Measurements from ENCODE around the gene ZNF862.

The ZNF862 gene

GRCh38 chr7:149868623-149869290 is 30.6 kb downstream of the ZNF862 start:
- DNase-seq: no peak

DNA sequence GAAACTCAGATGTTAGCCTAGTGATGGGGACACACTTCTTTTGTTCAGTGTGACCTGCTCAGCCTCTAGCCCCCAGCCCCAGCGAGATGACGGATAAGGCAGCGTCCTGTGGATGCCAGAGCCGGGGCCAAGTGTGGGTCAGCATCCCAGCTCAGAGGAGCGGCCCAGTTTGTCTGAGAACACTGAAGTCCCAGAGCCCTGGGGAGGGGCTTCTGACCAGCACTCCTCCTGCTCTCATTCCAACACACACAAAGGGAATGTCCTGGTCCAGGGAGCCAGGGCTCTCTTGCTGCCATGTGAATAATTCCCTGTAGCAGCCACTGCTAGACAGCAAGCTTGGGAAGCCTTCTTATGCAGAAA is 31.1 kb downstream of the ZNF862 start:
- DNase-seq: no peak

GRCh38 chr7:149869867-149870266 is 31.7 kb downstream of the ZNF862 start:
- no peak for DNase-seq

DNA sequence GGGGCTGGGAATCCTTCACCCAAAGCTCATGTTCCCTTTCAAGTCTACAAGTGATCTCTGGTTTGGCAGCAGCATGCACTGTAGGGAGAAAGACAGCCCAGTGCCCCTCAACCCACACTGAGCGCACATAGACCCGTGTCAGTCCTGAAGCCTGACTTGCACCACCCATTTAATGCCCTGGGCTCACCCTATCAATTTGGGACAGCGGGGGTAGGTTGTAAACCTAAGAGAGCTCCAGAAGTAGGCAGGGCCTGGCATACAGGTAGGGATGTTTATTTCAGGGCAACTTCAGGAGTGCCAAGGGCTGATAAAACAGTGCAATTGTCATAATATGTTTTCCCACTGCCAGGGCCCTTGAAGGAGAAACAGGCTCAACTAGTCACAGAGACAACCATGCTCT is 32.1 kb downstream of the ZNF862 start:
- DNase-seq: no peak

GRCh38 chr7:149870701-149871483 is 32.7 kb downstream of the ZNF862 start:
- DNase-seq: no peak

DNA sequence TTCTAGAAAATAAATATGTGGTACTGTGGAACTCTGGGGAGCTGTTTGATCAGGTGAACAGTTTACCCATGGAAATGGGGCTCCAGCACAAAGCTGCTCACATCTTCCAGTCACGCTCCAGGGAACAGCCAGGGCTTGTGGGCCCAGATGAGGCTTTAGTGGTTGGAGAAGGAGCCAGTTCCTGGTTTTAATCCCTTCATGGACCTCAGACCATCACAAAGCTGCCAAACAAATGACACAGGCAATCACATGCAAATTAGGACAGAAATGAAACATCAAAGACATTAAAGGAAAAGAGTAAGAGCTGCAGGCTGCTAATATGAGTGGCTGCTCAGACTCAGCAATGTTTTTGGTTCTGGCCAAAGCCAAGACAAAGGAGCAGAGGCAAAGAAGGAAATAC is 33.4 kb downstream of the ZNF862 start:
- DNase-seq: no peak

- no peak for DNase-seq
Observed at GRCh38 chr7:149872419-149873073, 34.4 kb downstream of the ZNF862 start.

- peak; percentile 87 for DNase-seq
Observed at GRCh38 chr7:149873074-149873969, 35.1 kb downstream of the ZNF862 start, which contains the start of gene ATP6V0E2. ATP6V0E2 (plus strand) TSS chr7:149873969; CDS start chr7:149874066, 97 bp downstream.

- no peak for DNase-seq
Observed at GRCh38 chr7:149873970-149874643, 35.9 kb downstream of the ZNF862 start.

- DNase-seq: no peak
Observed at GRCh38 chr7:149874644-149875028, 36.5 kb downstream of the ZNF862 start.

DNA sequence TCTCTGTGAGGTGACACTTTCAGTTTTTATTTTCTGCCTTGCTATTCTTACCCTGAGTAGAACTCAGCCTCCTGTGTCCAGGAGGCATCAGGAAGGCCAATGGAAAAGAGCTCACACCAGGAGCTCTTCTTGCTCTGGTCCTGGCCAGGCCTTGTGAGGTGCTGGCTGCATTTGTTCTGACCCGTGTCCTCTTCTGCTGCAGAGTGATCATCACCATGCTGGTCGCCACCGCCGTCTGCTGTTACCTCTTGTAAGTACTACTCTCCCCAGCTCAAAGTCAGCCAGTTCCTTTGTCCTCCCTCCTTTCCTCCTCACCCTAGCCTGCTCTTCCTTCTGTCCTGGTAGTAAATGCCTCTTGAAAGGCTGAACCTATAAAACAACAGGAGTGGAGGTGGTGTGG is 37.2 kb downstream of the ZNF862 start:
- no peak for DNase-seq

DNA sequence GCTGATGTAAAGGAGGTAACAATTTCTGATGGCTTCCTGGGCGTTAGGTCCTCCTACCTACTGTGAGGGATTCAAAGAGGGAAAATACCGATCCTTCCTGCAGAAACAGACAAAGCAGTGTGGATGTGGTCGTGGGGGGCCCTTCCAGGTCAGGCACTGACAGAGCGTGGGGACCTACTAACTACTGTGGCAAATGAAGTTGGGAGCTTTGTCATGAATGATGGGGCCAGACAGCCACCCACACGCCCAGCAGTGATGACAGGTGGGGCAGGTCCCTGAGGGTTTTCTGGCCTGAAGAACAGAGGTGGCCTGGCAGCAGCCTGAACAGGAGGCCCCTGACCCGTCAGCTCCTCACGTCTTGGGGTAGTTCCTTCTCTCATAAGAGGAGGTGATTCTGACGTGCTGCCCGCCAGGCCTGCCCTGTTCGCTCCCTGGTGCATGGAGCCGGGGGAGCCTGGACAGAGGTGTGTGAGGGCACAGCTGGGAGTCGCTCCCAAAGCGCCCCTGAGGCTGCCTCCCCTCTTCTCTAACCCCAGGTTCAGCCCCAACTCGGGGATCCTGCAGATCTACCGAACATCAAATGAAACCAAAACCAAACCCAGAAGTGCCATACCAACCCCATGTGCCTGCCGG is 39.8 kb downstream of the ZNF862 start:
- DNase-seq: no peak

- no peak for DNase-seq
Observed at GRCh38 chr7:149878523-149878921, 40.3 kb downstream of the ZNF862 start.

DNA sequence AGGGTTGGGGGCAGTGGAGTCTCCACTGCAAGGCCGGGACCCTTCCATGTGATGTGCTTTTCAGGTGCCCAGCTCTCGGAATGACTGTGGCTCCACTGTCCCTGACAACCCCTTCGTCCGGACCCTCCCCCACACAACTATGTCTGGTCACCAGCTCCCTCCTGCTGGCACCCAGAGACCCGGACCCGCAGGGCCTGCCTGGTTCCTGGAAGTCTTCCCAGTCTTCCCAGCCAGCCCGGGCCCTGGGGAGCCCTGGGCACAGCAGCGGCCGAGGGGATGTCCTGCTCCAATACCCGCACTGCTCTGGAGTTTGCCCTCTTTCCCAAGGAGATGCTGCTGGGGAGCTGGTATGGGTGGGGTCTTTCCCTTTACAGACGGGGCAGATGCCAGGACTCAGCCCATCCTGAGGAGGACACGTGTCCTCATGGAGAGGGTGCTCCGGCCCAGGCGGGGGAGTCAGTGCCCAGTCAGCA is 41.1 kb downstream of the ZNF862 start:
- DNase-seq: no peak

DNA sequence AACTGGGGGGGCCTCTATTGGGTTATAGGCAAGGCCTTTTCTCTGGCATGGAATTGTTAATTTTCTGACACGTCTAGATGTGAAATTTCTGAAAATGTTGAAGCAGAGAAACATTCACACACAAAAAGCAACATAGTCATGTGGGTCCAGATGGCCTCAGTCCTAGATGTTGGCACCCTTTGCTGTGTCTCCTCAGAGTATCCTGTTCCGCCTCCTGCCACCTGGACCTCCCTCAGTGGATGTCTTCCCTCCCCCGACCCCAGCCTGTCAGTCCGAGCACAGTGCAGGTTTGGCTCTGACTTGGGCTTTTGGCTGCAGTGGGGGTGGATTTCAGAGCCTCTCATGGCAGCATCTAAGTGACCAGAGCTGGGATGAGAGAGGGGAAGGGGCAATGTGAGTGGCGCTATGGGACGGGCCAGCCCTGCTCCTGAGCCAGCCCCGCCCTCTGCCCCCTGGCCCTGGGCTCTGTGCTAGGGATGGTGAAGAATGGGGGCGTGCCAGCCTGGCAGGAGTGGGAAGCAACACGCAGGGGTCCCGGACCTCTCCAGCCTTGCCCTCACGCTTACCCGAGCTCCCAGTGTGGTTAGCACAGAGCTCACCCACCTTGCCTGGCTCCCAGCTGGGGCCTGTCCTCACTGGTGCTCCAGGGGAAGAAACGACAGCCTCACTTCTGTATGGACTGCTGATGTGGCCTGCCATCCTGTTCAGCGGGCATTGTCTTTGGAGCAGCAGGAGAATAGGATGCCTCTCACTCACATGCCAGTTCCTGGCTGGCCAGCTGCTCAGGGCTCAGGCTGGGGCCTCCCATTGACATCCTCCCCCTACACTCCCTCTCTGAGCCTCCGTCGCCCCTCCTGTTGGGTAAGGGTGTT is 41.8 kb downstream of the ZNF862 start:
- no peak for DNase-seq

GRCh38 chr7:149880638-149881311 is 42.6 kb downstream of the ZNF862 start:
- no peak for DNase-seq

DNA sequence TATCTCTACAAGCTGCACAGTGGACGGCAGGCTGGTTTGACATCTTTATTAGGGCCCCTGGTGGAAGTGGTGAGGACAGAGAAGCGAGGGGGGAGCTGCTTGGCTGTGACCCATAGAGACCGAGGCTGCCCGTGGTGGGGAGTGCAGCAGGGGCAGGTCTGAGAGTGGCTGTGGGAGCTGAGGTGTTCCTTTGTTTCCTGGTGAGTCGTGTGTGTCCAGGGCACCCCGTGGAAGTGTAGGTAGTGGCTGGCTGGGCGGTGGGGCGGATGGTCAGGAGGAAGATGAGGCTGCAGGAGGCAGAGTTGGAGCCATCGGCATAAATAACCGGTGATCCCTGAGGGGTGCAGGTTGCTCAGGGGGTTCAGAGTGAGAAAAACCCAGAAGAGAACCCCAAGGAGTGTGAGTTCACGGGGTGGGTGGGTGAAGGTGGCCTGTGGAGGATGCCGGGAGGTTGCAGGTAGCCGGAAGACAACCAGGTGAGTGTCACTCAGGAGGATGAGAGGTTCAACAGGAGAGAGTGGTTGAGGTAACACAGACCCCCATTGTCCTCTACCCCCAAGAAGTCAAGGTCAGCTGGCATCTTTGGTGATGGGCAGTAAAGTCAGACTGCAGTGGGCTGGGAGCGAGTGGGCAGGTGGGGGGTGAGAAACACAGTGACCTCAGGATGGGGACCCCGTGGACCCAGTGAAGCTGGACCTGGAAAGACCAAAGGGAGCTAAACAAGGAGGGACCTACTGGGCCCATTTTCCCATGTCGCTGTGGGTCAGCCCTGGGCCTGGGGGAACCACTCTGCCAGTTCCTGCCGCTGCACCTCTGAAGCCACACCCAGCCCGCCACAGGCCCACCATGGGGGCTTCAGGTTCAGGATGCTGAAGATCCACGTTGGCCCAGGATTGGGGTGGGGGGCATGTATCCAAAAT is 43.4 kb downstream of the ZNF862 start:
- no peak for DNase-seq

DNA sequence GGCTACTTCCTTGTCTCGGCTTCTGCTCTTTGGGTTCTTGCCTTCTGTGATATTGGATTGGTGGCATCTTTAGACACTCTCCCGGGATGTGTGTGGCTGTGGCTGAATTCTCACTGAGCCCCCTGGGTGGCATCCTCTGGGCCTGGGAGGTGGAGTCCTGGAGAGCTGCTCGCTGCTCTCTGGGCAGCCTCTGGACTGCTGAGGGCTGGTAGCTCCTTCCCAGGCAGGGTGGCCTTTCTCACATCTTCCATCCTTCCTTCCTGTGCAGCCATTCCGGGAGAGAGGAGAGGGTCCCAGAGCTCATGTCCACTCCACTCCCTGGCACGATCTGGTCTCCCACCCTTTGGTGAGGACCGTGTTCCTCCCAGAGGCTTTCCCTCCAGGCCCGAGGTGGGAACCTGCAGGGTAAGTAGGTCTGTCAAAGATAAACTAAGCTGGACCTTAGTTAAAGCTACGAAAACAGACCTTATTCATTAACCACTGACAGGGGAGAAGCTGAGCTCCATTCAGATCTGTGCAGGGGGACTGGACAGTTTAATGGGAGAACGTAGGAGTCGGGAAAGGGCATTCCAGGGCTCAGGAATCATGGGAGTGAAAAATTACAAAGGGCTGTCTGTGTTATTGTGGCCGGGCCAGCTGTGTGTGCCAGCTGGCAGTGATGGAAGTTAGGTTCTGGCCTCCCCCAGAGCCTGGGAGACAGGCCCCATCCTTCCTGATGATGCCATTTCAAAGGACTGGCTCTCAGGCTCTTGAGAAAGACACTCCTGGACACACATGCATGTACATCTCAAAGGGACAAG is 44.3 kb downstream of the ZNF862 start:
- no peak for DNase-seq
